Muscle of leg (tissue), 11 donors: Measurements from ENCODE around the gene PTPRN2. TPM values are rescaled to one million over a fixed set of nuclear protein-coding genes. Genes with fewer than 3 reads are reported as not detected.
"Not testable (repeated sequence)": the region's sequence is repeated elsewhere in the genome, so short reads cannot be mapped to it uniquely, and the experiment has no call there.

Experiments
- DNase-seq: peaks from one replicate; pipeline ENCODE4 v3.0.0; 2013
- H3K27ac ChIP-seq: one replicate; pipeline ENCODE4 v1.5.1; 2013; ENCODE audit warnings: mild to moderate bottlenecking, low read length, control low read depth
- H3K27me3 ChIP-seq: one replicate; pipeline ENCODE4 v1.6.1; 2013; ENCODE audit warnings: low read length; ENCODE audit not compliant: control insufficient read depth, insufficient read depth
- H3K36me3 ChIP-seq: one replicate; pipeline ENCODE4 v1.6.1; 2013; ENCODE audit warnings: low read length; ENCODE audit not compliant: control insufficient read depth, insufficient read depth
- H3K4me1 ChIP-seq: one replicate; pipeline ENCODE4 v1.6.1; 2013; ENCODE audit warnings: low read length; ENCODE audit not compliant: control insufficient read depth, insufficient read depth
- H3K4me3 ChIP-seq: one replicate; pipeline ENCODE4 v1.5.1; 2013; ENCODE audit warnings: low read length, control low read depth
- H3K9me3 ChIP-seq: replicated peaks from 2 replicates; pipeline ENCODE4 v1.6.1; 2013; ENCODE audit warnings: low read depth, low read length; ENCODE audit not compliant: control insufficient read depth
- WGBS: methylation state at CpG from one replicate; pipeline ENCODE4 v1.1.5; 2013; ENCODE audit warnings: missing lambda C conversion rate; ENCODE audit not compliant: insufficient coverage; 5-methylcytosine and 5-hydroxymethylcytosine counted together
- polyA plus RNA-seq, 8 donors: library from polyadenylated mRNA; unstranded; fragments of 120-200 nt; gene quantifications; one replicate each; pipeline versions ENCODE4 v1.2.1 to v1.2.3, GENCODE V29; 2013; ENCODE audit warnings: inconsistent platforms in 1 of 8, low replicate concordance in 1 of 8; ENCODE audit not compliant: insufficient read length in 8 of 8, insufficient read depth in 1 of 8
- total RNA-seq: library from RNA; stranded (reverse); fragments of 120-200 nt; gene quantifications from one replicate; pipeline ENCODE4 v1.2.4, GENCODE V29; 2013

Gene PTPRN2
- total and polyA plus RNA-seq, 9 donors: 1.4 to 2.9 (median 2.3) TPM

- Histone ChIP-seq H3K9me3 (no peaks in the 10 kb centered on the region), H3K27ac (no peak overlapping the region), H3K4me3 (no peak overlapping the region), H3K27me3 (peaks cover 2% of the 10 kb centered on the region), H3K4me1 (no peaks in the 10 kb centered on the region), H3K36me3 (no peaks in the 10 kb centered on the region)
- no peak for DNase-seq
- WGBS: 89% methylated on average over 15 of the region's 16 CpGs
Observed at GRCh38 chr7:158390460-158390859, 197.2 kb downstream of the PTPRN2 start.

- WGBS: 78% methylated on average over 33 of the region's 35 CpGs
- Histone ChIP-seq H3K9me3 (no peaks in the 10 kb centered on the region), H3K27me3 (peaks cover 2% of the 10 kb centered on the region), H3K36me3 (no peaks in the 10 kb centered on the region), H3K4me1 (no peaks in the 10 kb centered on the region), H3K27ac (no peak overlapping the region), H3K4me3 (no peak overlapping the region)
- no peak for DNase-seq
Observed at GRCh38 chr7:158389514-158390425, 197.9 kb downstream of the PTPRN2 start.

GRCh38 chr7:158388928-158389327 is 198.7 kb downstream of the PTPRN2 start:
- no peak overlapping the region for H3K4me3 ChIP-seq
- H3K27me3 ChIP-seq: peaks cover 4% of the 10 kb centered on the region
- no peak overlapping the region for H3K27ac ChIP-seq
- no peaks in the 10 kb centered on the region for H3K36me3 ChIP-seq
- DNase-seq: no peak
- H3K9me3 ChIP-seq: no peaks in the 10 kb centered on the region
- H3K4me1 ChIP-seq: no peaks in the 10 kb centered on the region
- WGBS: 89% methylated on average over 16 of the region's 16 CpGs

- peaks cover 4% of the 10 kb centered on the region for H3K27me3 ChIP-seq
- no peak for DNase-seq
- H3K9me3 ChIP-seq: no peaks in the 10 kb centered on the region
- WGBS: 76% methylated on average over 15 of the region's 15 CpGs
- H3K4me3 ChIP-seq: no peak overlapping the region
- H3K36me3 ChIP-seq: no peaks in the 10 kb centered on the region
- H3K4me1 ChIP-seq: no peaks in the 10 kb centered on the region
- no peak overlapping the region for H3K27ac ChIP-seq
Observed at GRCh38 chr7:158388072-158388471, 199.6 kb downstream of the PTPRN2 start.

- DNase-seq: no peak
- H3K27me3 ChIP-seq: peaks cover 4% of the 10 kb centered on the region
Observed at GRCh38 chr7:158387546-158387891, 200.1 kb downstream of the PTPRN2 start.

GRCh38 chr7:158386866-158387545 is 200.6 kb downstream of the PTPRN2 start:
- no peak for DNase-seq
- Histone ChIP-seq H3K4me3 (no peak overlapping the region), H3K9me3 (no peaks in the 10 kb centered on the region), H3K4me1 (no peaks in the 10 kb centered on the region), H3K27ac (no peak overlapping the region), H3K36me3 (no peaks in the 10 kb centered on the region), H3K27me3 (peaks cover 4% of the 10 kb centered on the region)
- WGBS: 60% methylated on average over 13 of the region's 20 CpGs

More at GRCh38 chr7:158387546-158387891, 200.1 kb downstream of the PTPRN2 start:
- no peak overlapping the region for H3K27ac ChIP-seq
- no peak overlapping the region for H3K4me3 ChIP-seq
- H3K36me3 ChIP-seq: no peaks in the 10 kb centered on the region
- H3K9me3 ChIP-seq: no peaks in the 10 kb centered on the region
- H3K4me1 ChIP-seq: no peaks in the 10 kb centered on the region
- WGBS: 44% methylated on average over 12 of the region's 12 CpGs

GRCh38 chr7:158386355-158386618 is 201.3 kb downstream of the PTPRN2 start:
- 96% methylated on average over 3 of the region's 5 CpGs for WGBS
- no peak for DNase-seq
- H3K27me3 ChIP-seq: peaks cover 4% of the 10 kb centered on the region

GRCh38 chr7:158385496-158386354 is 201.9 kb downstream of the PTPRN2 start:
- H3K27me3 ChIP-seq, H3K9me3 ChIP-seq, H3K4me1 ChIP-seq, DNase-seq, H3K27ac ChIP-seq, H3K4me3 ChIP-seq, H3K36me3 ChIP-seq: not testable (repeated sequence)
- 85% methylated on average over 20 of the region's 20 CpGs for WGBS

More at GRCh38 chr7:158386355-158386618, 201.3 kb downstream of the PTPRN2 start:
- Histone ChIP-seq H3K27ac (no peak overlapping the region), H3K36me3 (no peaks in the 10 kb centered on the region), H3K4me1 (no peaks in the 10 kb centered on the region), H3K9me3 (no peaks in the 10 kb centered on the region), H3K4me3 (no peak overlapping the region)

- no peak for DNase-seq
- WGBS: 45% methylated on average over 7 of the region's 11 CpGs
- H3K9me3 ChIP-seq: no peaks in the 10 kb centered on the region
- H3K27me3 ChIP-seq: peaks cover 4% of the 10 kb centered on the region
- H3K36me3 ChIP-seq: no peaks in the 10 kb centered on the region
- H3K27ac ChIP-seq: no peak overlapping the region
- H3K4me1 ChIP-seq: no peaks in the 10 kb centered on the region
- H3K4me3 ChIP-seq: no peak overlapping the region
Observed at GRCh38 chr7:158384746-158385145, 202.9 kb downstream of the PTPRN2 start.

- H3K27ac ChIP-seq: no peak overlapping the region
- H3K4me1 ChIP-seq: no peaks in the 10 kb centered on the region
- H3K9me3 ChIP-seq: no peaks in the 10 kb centered on the region
- H3K36me3 ChIP-seq: no peaks in the 10 kb centered on the region
- WGBS: 93% methylated on average over 8 of the region's 8 CpGs
- no peak for DNase-seq
- H3K4me3 ChIP-seq: no peak overlapping the region
- H3K27me3 ChIP-seq: peaks cover 4% of the 10 kb centered on the region
Observed at GRCh38 chr7:158383665-158384064, 204.0 kb downstream of the PTPRN2 start.
